Measurements from ENCODE around the gene BEST4.
"Not testable (repeated sequence)": the region's sequence is repeated elsewhere in the genome, so short reads cannot be mapped to it uniquely, and the experiment has no call there.

The BEST4 gene

GRCh38 chr1:44826375-44827196, 38.6 kb upstream of the BEST4 start:
- H3K9ac ChIP-seq (ENCODE audit: low read length), result no peak overlapping the region
- H3K79me2 ChIP-seq (ENCODE audit: insufficient read depth, low read length), result no peaks in the 10 kb centered on the region
- no peaks in the 10 kb centered on the region for H3K9me3 ChIP-seq (ENCODE audit: insufficient read depth, low read length)
- H3F3A ChIP-seq (ENCODE audit: insufficient read depth), result no peaks in the 10 kb centered on the region
- H3K4me2 ChIP-seq (ENCODE audit: low read depth, low read length, poor library complexity, severe bottlenecking), result no peak overlapping the region
- H3K27me3 ChIP-seq (ENCODE audit: low read length), result no peaks in the 10 kb centered on the region
- H3K36me3 ChIP-seq (ENCODE audit: low read length), result no peaks in the 10 kb centered on the region
- H4K20me1 ChIP-seq (ENCODE audit: low read depth, low read length), result no peaks in the 10 kb centered on the region
- no peak overlapping the region for H3K27ac ChIP-seq (ENCODE audit: low read depth, low read length)
- TF ChIP-seq EZH2phosphoT487 (conservative IDR thresholded peaks at IDR 0.05; ENCODE audit: low read length) (no peak), CTCF (IDR thresholded peaks at IDR 0.05; ENCODE audit: insufficient read depth, low read length, poor library complexity, severe bottlenecking) (no peak)
- no peak overlapping the region for H2AFZ ChIP-seq (ENCODE audit: low read depth, low read length, severe bottlenecking)
- no peaks in the 10 kb centered on the region for H3K9me2 ChIP-seq (replicated peaks; ENCODE audit: insufficient read depth, low read length)
- H3K4me3 ChIP-seq (ENCODE audit: insufficient read depth, low read length, poor library complexity, severe bottlenecking), result no peak overlapping the region

GRCh38 chr1:44824392-44824791, 36.4 kb upstream of the BEST4 start:
- not testable (repeated sequence) for H3K79me2 ChIP-seq (ENCODE audit: insufficient read depth, low read length); H3K27ac ChIP-seq (ENCODE audit: low read depth, low read length); H2AFZ ChIP-seq (ENCODE audit: low read depth, low read length, severe bottlenecking); H4K20me1 ChIP-seq (ENCODE audit: low read depth, low read length); H3K9me3 ChIP-seq (ENCODE audit: insufficient read depth, low read length); H3K9ac ChIP-seq (ENCODE audit: low read length); H3K36me3 ChIP-seq (ENCODE audit: low read length); H3K9me2 ChIP-seq (replicated peaks; ENCODE audit: insufficient read depth, low read length); H3K4me2 ChIP-seq (ENCODE audit: low read depth, low read length, poor library complexity, severe bottlenecking); H3K27me3 ChIP-seq (ENCODE audit: low read length); H3K4me3 ChIP-seq (ENCODE audit: insufficient read depth, low read length, poor library complexity, severe bottlenecking)
- peaks cover 17% of the 10 kb centered on the region for H3F3A ChIP-seq (ENCODE audit: insufficient read depth)

GRCh38 chr1:44822981-44823451, 35.0 kb upstream of the BEST4 start:
- Histone ChIP-seq H3K4me2 (ENCODE audit: low read depth, low read length, poor library complexity, severe bottlenecking) (no peak overlapping the region), H3K9me3 (ENCODE audit: insufficient read depth, low read length) (no peaks in the 10 kb centered on the region), H3K9me2 (replicated peaks; ENCODE audit: insufficient read depth, low read length) (no peaks in the 10 kb centered on the region), H3K79me2 (ENCODE audit: insufficient read depth, low read length) (no peaks in the 10 kb centered on the region), H3K27ac (ENCODE audit: low read depth, low read length) (no peak overlapping the region), H4K20me1 (ENCODE audit: low read depth, low read length) (no peaks in the 10 kb centered on the region), H3K27me3 (ENCODE audit: low read length) (no peaks in the 10 kb centered on the region), H3K9ac (ENCODE audit: low read length) (no peak overlapping the region), H3F3A (ENCODE audit: insufficient read depth) (peaks cover 22% of the 10 kb centered on the region), H3K4me3 (ENCODE audit: insufficient read depth, low read length, poor library complexity, severe bottlenecking) (no peak overlapping the region), H3K36me3 (ENCODE audit: low read length) (no peaks in the 10 kb centered on the region), H2AFZ (ENCODE audit: low read depth, low read length, severe bottlenecking) (no peak overlapping the region)
- TF ChIP-seq CTCF (IDR thresholded peaks at IDR 0.05; ENCODE audit: insufficient read depth, low read length, poor library complexity, severe bottlenecking) (no peak), EZH2phosphoT487 (conservative IDR thresholded peaks at IDR 0.05; ENCODE audit: low read length) (no peak)

GRCh38 chr1:44822131-44822701, 34.2 kb upstream of the BEST4 start:
- Histone ChIP-seq H3K9me2 (replicated peaks; ENCODE audit: insufficient read depth, low read length) (no peaks in the 10 kb centered on the region), H2AFZ (ENCODE audit: low read depth, low read length, severe bottlenecking) (no peak overlapping the region)

More at GRCh38 chr1:44822131-44822701, 34.2 kb upstream of the BEST4 start:
- Histone ChIP-seq H4K20me1 (ENCODE audit: low read depth, low read length) (no peaks in the 10 kb centered on the region), H3K27me3 (ENCODE audit: low read length) (no peaks in the 10 kb centered on the region), H3K79me2 (ENCODE audit: insufficient read depth, low read length) (no peaks in the 10 kb centered on the region), H3F3A (ENCODE audit: insufficient read depth) (peaks cover 25% of the 10 kb centered on the region), H3K36me3 (ENCODE audit: low read length) (no peaks in the 10 kb centered on the region), H3K4me2 (ENCODE audit: low read depth, low read length, poor library complexity, severe bottlenecking) (no peak overlapping the region), H3K4me3 (ENCODE audit: insufficient read depth, low read length, poor library complexity, severe bottlenecking) (no peak overlapping the region), H3K9me3 (ENCODE audit: insufficient read depth, low read length) (no peaks in the 10 kb centered on the region), H3K9ac (ENCODE audit: low read length) (no peak overlapping the region), H3K27ac (ENCODE audit: low read depth, low read length) (no peak overlapping the region)
- no peak for TF ChIP-seq CTCF (IDR thresholded peaks at IDR 0.05; ENCODE audit: insufficient read depth, low read length, poor library complexity, severe bottlenecking)
- TF ChIP-seq EZH2phosphoT487 (conservative IDR thresholded peaks at IDR 0.05; ENCODE audit: low read length), result no peak

All from SU-DHL-6 (cell line).